Stimulated activated CD8-positive, alpha-beta memory T cell treated with anti-CD3 and anti-CD28 coated beads, Interleukin-4, amount 100 ng/mL, for 1 hour (primary cell): ENCODE results near the gene KITLG.
"Not testable (repeated sequence)": the region's sequence is repeated elsewhere in the genome, so short reads cannot be mapped to it uniquely, and the experiment has no call there.

Experiments used
- DNase-seq, 2 donors: peaks; one replicate each; pipeline ENCODE4 v3.0.0-alpha.2; 2020; ENCODE audit warnings: low read depth in 2 of 2, low spot score in 1 of 2

The KITLG gene

GRCh38 chr12:88544991-88545980 is 35.0 kb downstream of the KITLG start:
- no peak for DNase-seq

GRCh38 chr12:88539893-88540292 is 40.4 kb downstream of the KITLG start:
- no peak for DNase-seq

DNA sequence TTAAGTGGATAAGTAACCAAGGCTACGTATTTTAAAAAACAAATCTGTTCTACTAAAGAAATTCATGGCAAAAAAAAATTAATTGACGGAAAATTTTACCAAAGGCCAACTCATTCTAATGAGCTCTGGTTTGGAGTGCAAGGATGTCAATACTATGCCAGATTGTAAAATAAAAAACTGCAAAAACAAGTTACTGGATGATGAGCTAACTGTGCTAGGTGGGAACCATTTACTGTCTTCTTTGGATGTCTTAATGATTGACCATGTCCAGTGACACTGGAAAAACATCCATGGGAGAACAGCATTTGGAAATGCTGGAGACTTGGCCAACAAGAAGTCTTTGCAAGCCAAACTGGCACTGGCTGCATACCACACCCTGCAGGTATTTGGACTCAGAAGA is 41.6 kb downstream of the KITLG start:
- no peak for DNase-seq

DNA sequence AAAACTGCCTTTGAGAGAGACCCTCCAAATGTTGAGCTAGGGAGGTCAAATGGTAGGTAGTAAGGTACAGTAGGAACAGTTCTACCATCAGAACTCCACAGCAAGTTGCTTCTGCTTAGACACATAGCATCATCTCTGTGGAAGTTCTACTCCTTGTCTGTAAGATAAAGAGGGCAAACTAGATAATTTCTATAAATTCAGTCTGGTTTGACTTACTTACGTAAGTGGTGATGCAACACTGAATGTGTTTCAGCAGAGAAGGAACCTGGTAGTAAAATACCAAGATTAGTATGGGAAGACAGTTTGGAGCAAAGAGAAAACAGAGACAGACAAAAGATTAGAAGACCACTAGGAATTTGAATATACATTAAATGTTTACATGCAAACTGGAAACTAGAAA is 42.0 kb downstream of the KITLG start:
- no peak for DNase-seq

DNA sequence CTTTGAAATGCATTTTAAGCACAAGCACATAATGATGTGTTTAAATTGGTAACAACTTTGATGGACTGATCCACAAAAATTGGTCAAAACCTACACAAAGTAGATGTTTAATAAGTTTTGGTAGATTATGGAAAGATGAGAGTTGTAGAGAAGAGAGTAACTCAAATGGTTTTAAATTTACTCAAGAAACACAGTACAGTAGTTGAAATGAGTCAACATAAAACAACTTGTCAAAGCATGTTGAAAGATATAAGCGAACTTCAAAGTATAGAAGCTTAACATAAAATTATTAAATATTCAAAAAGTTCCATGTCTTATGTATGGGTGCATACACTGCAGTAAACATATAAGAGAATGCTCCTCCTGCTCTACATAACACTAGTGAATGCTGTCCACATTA is 49.4 kb downstream of the KITLG start:
- no peak for DNase-seq

DNA sequence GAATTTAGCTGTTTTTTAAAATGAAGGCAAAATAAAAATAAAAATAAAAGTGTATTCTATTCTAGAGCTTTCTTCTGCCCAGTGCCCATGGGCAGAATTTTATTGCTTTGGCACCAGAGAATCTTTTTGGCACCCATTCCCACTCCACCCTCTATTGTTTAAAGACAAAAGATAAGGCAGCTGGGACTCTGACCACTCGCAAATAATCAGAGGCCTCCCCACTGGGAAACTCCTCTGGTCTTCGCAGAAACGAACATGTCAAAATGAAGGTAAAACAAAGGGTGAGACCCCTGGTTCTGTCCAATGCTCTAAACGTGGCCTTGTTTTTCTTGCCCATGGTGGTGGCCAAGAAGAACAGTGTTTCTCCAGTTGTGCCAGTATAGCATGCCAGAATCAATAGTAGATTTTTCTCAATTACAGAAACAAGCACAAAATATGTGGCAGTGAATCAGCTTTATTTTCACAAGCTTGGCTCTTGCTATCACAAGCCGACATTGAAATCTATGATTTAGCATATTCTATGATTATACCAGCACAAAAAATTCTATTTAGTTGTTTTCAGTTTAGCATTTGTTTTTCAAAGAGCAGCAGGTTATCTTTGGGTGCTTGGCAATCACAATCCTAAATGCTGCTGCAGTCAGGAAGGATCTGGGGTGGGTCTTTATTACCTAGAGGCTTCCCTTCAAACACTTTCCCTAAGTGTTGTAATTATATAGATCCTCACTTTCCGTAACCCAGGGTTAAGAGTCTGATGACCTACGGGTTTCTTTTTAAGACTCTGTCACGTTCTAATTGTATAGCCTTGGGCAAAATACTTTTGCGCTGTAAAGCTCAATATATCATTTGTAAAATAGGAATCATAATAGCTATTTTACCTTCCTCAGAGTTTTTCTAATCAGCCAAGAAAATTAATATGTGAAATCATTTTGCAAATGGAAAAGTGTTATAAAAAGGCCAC is 50.5 kb downstream of the KITLG start:
- no peak for DNase-seq

GRCh38 chr12:88522961-88523360 is 57.3 kb downstream of the KITLG start:
- no peak for DNase-seq

DNA sequence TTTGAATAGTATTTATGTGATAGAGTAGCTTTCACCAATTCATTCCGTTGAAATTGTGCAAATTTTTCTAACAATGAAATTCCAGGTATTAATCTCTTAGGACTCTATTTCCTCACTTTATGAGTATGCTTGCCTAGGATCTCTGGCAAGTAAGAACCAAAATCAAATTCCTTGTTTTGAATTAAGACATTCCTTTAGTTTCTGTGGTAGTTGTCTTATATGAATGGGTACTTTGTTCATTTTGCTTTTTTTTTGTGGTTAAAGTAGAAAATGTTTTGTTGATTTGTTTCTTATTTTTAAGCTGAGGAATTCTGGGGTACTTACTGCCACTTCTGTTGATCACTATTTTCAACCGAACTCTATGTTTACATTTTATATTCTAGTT is 59.8 kb downstream of the KITLG start:
- DNase-seq: no peak

- no peak for DNase-seq
Measured at GRCh38 chr12:88519802-88520435, 60.4 kb downstream of the KITLG start.

DNA sequence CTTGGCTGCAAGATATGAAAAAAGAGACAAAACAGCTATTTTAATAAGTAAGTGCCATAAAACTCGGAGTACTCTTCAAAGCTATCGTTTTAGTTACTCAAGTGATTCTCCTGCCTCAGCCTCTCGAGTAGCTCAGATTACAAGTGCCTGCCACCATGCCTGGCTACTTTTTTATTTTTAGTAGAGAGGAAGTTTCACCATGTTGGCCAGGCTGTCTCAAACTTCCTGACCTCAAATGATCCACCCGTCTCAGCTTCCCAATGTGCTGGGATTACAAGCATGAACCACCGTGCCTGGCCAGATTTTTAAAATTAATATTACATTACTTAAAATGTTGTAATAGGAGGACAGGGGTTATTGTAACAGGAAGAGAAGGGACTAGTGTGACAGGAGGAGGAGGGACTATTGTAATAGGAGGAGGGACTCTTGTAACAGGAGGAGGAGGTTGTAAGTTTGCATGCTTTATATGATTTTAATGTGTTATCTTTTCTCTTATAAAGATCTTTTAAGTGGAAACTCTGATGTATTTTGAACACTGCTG is 61.3 kb downstream of the KITLG start:
- DNase-seq: no peak

- no peak for DNase-seq
Measured at GRCh38 chr12:88516811-88517210, 63.5 kb downstream of the KITLG start.

GRCh38 chr12:88510843-88511242 is 69.4 kb downstream of the KITLG start:
- no peak for DNase-seq

GRCh38 chr12:88509851-88510250 is 70.4 kb downstream of the KITLG start:
- no peak for DNase-seq

DNA sequence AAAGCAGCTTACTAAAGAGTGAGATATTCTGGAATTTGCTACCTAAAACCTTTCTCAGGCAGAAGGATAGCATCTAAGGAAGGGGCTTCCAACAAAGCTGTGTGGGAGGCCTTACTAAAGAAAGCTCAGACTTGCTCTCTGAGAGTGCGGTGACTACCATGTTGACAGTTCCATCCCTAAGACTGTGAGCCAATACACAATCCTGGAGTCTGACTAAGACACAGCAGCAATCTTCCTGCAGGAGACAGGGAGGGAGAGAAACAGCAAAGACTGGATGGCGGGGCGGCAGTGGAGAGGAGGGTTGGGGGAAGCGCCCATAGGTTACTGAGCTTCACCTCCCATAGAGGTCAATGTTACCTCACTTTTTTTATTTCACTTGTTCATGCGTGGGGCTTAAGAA is 70.9 kb downstream of the KITLG start:
- no peak for DNase-seq

GRCh38 chr12:88507851-88508250 is 72.4 kb downstream of the KITLG start:
- not testable (repeated sequence) for DNase-seq

DNA sequence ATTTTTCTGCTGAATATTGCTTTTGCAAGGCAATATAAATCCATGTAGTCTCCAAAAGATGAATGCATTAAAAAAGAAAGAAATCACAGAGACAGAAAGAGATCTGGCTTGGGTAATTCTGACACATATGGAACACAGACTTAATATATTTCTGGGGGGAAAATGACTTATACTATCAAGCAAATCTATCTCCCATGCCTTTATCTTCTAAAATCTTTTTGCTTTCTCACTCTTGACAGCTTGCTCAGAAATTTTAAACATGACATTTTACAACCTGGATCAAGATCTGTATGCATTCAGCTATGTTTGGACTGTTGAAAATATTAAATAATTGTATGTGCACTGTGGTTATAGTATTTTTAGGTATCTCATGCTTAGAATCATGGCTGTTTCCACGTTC is 73.0 kb downstream of the KITLG start:
- DNase-seq: no peak

DNA sequence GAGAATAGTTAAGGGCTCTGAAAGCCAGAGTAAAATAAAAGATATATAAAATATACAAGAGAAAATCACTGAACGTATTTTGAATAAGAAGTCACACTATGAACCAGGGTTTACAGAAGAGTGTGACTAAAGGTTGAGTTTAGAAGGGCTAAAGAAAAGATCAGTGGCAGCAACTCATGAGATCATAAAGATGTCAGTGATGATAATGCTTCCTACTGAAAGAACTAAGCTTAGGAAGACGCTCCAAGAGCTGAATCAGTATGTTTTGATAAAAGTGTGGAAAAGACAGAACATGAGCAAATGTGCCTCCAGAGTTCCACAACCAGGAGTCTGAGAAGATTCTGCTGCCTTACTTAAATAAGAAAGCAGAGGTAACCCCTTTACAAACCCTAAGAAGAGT is 74.6 kb downstream of the KITLG start:
- no peak for DNase-seq

DNA sequence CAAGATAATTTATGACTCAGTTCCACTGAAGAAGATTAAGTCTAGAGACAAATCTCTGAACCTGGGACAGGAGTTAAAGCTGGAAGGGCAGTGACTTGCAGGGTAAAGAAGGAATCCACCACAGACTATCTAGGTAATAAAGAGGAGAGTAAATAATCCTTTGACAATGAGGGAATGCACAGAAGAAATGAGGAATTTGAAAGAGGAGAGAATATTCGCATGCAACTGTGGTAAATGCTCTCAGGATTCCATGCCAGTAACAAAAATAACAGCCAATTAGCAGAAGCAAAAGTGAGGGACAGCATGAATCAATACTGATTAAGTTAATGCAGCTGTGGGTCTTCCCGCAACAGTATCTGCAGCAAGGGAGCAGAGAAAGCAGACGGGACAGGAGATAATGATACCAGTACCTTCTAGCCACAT is 77.0 kb downstream of the KITLG start:
- no peak for DNase-seq

GRCh38 chr12:88501972-88502938 is 78.0 kb downstream of the KITLG start:
- DNase-seq: no peak

DNA sequence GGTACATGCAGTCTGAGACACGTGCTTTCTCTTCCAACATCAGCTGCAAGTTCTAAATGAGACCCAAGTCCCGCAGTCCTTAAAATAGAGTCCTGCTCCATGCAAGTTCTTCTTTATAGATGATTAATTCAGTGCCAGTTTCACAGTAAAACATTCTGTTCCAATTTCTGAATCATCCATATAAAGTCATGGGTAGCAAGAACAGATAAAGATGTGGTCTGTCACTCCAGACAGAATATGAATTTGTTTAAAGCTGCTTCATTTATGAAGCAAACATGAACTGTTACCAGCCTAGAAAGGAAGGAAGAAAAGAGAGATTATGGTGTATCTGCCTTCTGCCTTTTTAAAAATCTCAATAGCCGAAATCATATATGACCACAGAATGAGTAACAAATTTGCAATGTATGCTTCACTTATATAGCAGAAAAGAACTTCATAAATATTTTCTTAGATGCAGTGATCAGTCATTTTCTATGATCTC is 83.3 kb downstream of the KITLG start:
- DNase-seq: no peak
